HG03521 (cell line): ENCODE data around the gene SH3PXD2A.
"Not testable (repeated sequence)": the region's sequence is repeated elsewhere in the genome, so short reads cannot be mapped to it uniquely, and the experiment has no call there.

ENCODE experiments used
- ATAC-seq: cut with Tn5 transposase; IDR thresholded peaks from one replicate; pipeline ENCODE4 v1.9.1; 2021; ENCODE audit warnings: mild to moderate bottlenecking, moderate library complexity; ENCODE audit not compliant: unreplicated experiment

Gene SH3PXD2A

GRCh38 chr10:103750836-103751235, 104.5 kb downstream of the SH3PXD2A start:
- ATAC-seq = no peak

GRCh38 chr10:103749779-103750178, 105.6 kb downstream of the SH3PXD2A start:
- no peak for ATAC-seq

GRCh38 chr10:103748020-103748419, 107.4 kb downstream of the SH3PXD2A start:
- no peak for ATAC-seq

GRCh38 chr10:103747193-103747865, 108.0 kb downstream of the SH3PXD2A start:
- no peak for ATAC-seq

- no peak for ATAC-seq
Measured at GRCh38 chr10:103746598-103746997, 108.8 kb downstream of the SH3PXD2A start.

GRCh38 chr10:103745341-103746247, 109.8 kb downstream of the SH3PXD2A start:
- ATAC-seq = no peak

GRCh38 chr10:103742824-103743223, 112.6 kb downstream of the SH3PXD2A start:
- no peak for ATAC-seq

GRCh38 chr10:103740611-103741010, 114.8 kb downstream of the SH3PXD2A start:
- no peak for ATAC-seq

- no peak for ATAC-seq
Measured at GRCh38 chr10:103739039-103739764, 116.2 kb downstream of the SH3PXD2A start.

- ATAC-seq = no peak
Measured at GRCh38 chr10:103737735-103738367, 117.5 kb downstream of the SH3PXD2A start.

- ATAC-seq = no peak
Measured at GRCh38 chr10:103736763-103737162, 118.6 kb downstream of the SH3PXD2A start.

- ATAC-seq = no peak
Measured at GRCh38 chr10:103736044-103736443, 119.3 kb downstream of the SH3PXD2A start.

GRCh38 chr10:103734731-103735130, 120.6 kb downstream of the SH3PXD2A start:
- ATAC-seq = no peak

GRCh38 chr10:103733045-103733419, 122.3 kb downstream of the SH3PXD2A start:
- no peak for ATAC-seq

- ATAC-seq = no peak
Measured at GRCh38 chr10:103732339-103733044, 122.9 kb downstream of the SH3PXD2A start.

- no peak for ATAC-seq
Measured at GRCh38 chr10:103731609-103732270, 123.6 kb downstream of the SH3PXD2A start.

- not testable (repeated sequence) for ATAC-seq
Measured at GRCh38 chr10:103731026-103731425, 124.3 kb downstream of the SH3PXD2A start.

- ATAC-seq = no peak
Measured at GRCh38 chr10:103729851-103730250, 125.5 kb downstream of the SH3PXD2A start.

- no peak for ATAC-seq
Measured at GRCh38 chr10:103727991-103728689, 127.2 kb downstream of the SH3PXD2A start.
